Cardiac septum (tissue), 1 donor: ENCODE data around the gene GID4. TPM values are rescaled to one million over a fixed set of nuclear protein-coding genes. Genes with fewer than 3 reads are reported as not detected.

Experiments
- DNase-seq: peaks from one replicate; pipeline ENCODE4 v3.0.0-alpha.2; 2020; ENCODE audit warnings: low spot score
- intact Hi-C: fragments of 100-400 bp; cut with DNase I; formaldehyde crosslinking; loops from one replicate; pipeline ENCODE4 v1.14.0; 2022
- total RNA-seq: library from RNA; stranded (reverse); fragmentation: NEBNext Ultra II Directional; extraction: Animal tissue kit (Norgen Biotek cat#: 25700); gene quantifications from one replicate; pipeline ENCODE4 v1.2.1, GENCODE V29; 2021
- donor health status: DM: no; HTN: no; CAD: no.

The GID4 gene
- total RNA-seq, 1 donor from 2014 or later, result 17.9 TPM

DNA sequence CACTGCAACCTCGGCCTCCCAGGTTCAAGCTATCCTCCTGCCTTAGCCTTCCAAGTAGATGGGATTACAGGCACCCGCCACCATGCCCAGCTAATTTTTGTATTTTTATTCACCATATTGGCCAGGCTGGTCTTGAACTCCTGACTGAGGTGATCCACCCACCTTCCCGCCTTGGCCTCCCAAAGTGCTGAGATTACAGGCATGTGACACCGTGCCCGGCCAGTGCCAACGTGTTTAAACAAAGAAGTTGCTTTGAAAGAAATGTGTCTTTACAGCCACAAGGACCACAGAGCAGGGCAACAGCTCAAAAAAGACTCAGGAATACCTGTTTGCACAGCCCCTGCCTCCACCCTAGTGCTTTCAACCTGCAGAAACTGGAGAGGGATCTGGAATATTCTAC, 25.2 kb upstream of the GID4 start:
- DNase-seq, result no peak
- intact Hi-C loops, result no loop called here

DNA sequence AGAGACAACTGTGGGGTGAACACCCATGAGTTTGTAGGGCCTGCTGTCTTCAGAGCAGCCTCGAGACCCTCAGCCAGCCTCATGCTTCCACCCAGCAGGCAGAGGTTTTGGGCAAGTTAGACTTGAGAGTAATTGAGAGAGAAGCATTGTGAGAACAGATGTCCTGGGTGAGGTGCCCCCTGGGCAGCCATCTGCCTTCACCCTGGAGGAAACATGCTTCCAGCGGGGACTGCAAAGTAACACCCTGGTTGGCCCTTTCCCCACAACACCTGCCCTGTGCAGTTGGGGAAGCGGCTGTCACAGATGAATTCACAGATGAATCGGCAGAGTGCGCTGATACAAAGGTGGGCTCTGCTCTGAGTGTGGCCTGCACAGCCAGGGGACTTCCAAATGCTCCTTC, 23.6 kb upstream of the GID4 start:
- no peak for DNase-seq
- intact Hi-C loops, result no loop called here

GRCh38 chr17:18016426-18016825, 22.8 kb upstream of the GID4 start:
- intact Hi-C loops, result no loop called here
- DNase-seq, result no peak

DNA sequence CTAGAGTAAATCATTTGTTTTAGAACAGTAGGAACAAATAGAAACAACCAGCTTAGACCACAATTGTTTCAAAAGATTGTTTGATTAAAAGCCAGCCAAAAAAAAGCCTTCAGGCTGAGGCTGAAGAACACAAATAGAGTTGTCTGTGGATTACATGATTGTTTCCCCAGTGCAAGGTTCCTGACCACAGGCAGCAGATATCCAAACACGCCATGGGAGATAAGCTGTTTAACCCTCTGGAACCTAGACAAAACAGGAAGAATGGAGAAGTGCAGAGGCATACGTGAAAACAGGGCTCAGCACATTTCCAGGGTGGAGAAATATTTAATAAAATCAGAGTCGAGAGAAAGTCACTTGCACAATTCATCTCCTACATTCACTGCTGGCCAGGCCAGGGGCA, 21.2 kb upstream of the GID4 start:
- DNase-seq, result no peak
- intact Hi-C loops, result no loop called here

GRCh38 chr17:18018411-18018921, 20.7 kb upstream of the GID4 start:
- intact Hi-C loops, result no loop called here

GRCh38 chr17:18019838-18020154, 19.4 kb upstream of the GID4 start:
- no peak for DNase-seq
- intact Hi-C loops, result no loop called here

More at GRCh38 chr17:18018411-18018921, 20.7 kb upstream of the GID4 start:
- DNase-seq, result no peak

DNA sequence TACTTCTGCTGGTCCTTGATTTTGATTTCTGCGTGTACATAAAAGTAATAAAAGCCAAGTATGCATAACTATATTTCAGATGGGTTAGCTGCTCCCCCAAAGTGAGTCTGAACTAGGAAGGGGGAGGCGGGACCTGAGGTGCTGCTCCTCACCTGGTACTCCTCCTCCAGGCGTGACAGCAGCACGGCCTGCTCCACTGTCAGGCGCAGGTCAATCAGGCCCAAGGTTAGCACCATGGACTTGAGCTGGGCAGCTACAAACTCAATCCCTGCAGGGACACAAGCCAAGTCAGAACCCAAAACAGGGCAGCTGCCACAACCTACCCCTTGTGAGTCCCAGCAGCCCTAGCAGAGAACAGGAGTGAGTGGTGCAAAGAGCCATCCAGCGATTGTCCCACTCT, 18.2 kb upstream of the GID4 start:
- intact Hi-C loops, result no loop called here
- DNase-seq, result peak; percentile 50

GRCh38 chr17:18021372-18021771, 17.8 kb upstream of the GID4 start:
- intact Hi-C loops, result no loop called here
- DNase-seq, result peak; percentile 33

- intact Hi-C loops, result no loop called here
- DNase-seq, result no peak
Measured at GRCh38 chr17:18025241-18025944, 13.8 kb upstream of the GID4 start.

- no peak for DNase-seq
- intact Hi-C loops, result no loop called here
Measured at GRCh38 chr17:18025945-18026776, 13.0 kb upstream of the GID4 start.

GRCh38 chr17:18027280-18027679, 11.9 kb upstream of the GID4 start:
- intact Hi-C loops, result no loop called here

GRCh38 chr17:18028114-18028951, 10.9 kb upstream of the GID4 start:
- no peak for DNase-seq
- intact Hi-C loops, result no loop called here

More at GRCh38 chr17:18027280-18027679, 11.9 kb upstream of the GID4 start:
- DNase-seq, result no peak

DNA sequence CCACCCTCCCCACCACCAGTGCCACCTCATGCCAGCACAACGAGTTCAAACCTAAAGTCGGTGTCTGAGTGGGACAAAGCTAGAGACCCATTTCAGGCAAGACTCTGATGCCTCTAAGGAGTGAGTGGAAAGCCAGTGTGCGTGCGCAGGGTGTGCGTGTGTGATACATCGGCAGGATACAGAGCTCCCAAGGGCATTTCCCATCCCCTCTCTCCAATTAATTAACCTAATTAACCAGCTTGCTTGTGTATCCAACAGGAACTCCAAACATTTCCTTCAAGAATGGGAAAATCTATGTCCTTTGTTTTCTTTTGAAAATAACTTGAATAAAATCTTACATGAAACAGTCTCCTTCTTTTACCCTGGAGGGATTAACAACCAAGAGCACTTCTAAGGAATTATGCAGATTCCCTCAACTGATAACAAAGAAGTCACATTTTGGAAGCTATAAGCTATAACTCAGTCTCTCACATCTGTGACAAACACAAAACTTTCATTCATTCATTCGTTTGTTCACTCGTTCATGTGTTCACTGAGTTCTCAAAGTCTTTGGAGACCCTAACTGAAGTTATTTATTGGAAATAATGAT, 10.2 kb upstream of the GID4 start:
- intact Hi-C loops, result no loop called here
- DNase-seq, result no peak

GRCh38 chr17:18031955-18032354, 7.3 kb upstream of the GID4 start:
- intact Hi-C loops, result loop anchor here (5.0 kb wide), 2 partner anchors 140 to 220 kb away; no protein-coding TSS in a partner anchor
- no peak for DNase-seq

DNA sequence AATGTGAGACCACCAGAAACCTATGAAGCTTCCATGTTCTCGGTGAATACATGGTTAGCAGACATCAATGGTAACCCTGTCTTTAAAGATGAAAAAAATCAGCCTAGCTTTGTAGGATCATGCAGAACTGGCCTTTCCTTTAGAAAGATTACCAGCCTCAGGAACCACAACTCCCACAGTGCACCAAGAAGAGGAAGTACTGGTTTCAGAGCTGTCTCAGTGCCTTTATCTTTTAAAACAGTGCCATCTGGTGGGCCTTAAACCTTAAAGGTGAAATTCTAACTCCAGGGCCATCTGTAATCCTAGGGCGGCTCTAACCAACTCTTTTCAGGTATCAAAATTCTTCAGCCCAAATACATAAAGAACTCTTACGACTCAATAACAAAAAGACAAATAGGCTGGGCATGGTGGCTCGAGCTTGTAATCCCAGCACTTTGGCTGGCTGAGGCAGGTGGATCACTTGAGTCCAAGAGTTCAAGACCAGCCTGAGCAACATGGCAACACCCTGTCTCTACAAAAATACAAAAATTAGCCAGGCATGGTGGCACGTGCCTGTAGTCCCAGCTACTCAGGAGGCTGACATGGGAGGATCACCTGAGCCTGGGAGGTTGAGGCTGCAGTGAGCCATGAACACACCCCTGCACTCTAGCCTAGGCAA, 5.6 kb upstream of the GID4 start:
- no peak for DNase-seq
- intact Hi-C loops, result loop anchor here (1.0 to 5.0 kb wide), 3 partner anchors 39 to 221 kb away; no protein-coding TSS in a partner anchor

DNA sequence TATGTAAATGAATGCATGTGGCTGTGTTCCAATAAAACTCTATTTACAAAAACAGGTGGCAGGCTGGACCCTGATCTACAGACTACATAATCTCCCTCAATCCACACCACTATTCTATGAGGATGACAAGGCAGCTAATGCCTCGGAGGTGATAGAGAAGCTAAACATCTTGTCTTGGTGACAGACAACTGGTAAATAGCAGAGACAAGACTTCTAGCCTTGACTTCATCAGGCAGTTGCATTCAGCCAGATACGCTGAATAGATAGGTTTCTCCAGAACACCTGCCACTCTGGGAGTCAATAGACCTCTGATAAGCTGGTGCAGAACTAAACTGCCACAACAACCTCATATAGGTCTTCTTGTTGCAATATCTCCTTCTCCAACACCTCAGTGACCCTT, 3.5 kb upstream of the GID4 start:
- DNase-seq, result no peak
- intact Hi-C loops, result loop anchor here (5.0 kb wide), 3 partner anchors 63 to 353 kb away; partner anchors contain the start of genes DRC3, RAI1 and TOM1L2

- intact Hi-C loops, result loop anchor here (5.0 kb wide), 3 partner anchors 65 to 355 kb away; partner anchors contain the start of genes DRC3, RAI1 and TOM1L2
- no peak for DNase-seq
Measured at GRCh38 chr17:18037486-18037885, 1.7 kb upstream of the GID4 start.

GRCh38 chr17:18038149-18038850, 908 bp upstream of the GID4 start:
- intact Hi-C loops, result loop anchor here (5.0 kb wide), 3 partner anchors 66 to 356 kb away; partner anchors contain the start of genes DRC3, RAI1 and TOM1L2
- no peak for DNase-seq
